Measurements from ENCODE around the gene RAB11FIP3.

- TF ChIP-seq SMAD3 (CRISPR knock-in tag; conservative IDR thresholded peaks at IDR 0.05) (no peak), PTBP1 (IDR thresholded peaks at IDR 0.05; ENCODE audit: low read depth, low read length) (no peak), FOXM1 (IDR thresholded peaks at IDR 0.05; ENCODE audit: low read depth) (no peak), FOXM1 (CRISPR knock-in tag; IDR thresholded peaks at IDR 0.05; ENCODE audit: low read depth) (no peak)
These were observed 25.3 kb upstream of the RAB11FIP3 start for GRCh38 chr16:400061-400591.

Measured in K562 (cell line).